ENCODE results near the gene CNTN1. TPM values are rescaled to one million over a fixed set of nuclear protein-coding genes. Genes with fewer than 3 reads are reported as not detected.

The CNTN1 gene
- polyA plus RNA-seq, 1 donor (not counting 4 experiments of a cell fraction or from before 2014, with no cell fraction given), result 19.0 TPM

GRCh38 chr12:40688085-40688725 is 4.0 kb upstream of the CNTN1 start:
- Histone ChIP-seq H4K20me1 (ENCODE audit: control insufficient read depth, extremely low read depth, insufficient read depth, low read length) (no peaks in the 10 kb centered on the region), H3K27me3 (ENCODE audit: control insufficient read depth, extremely low read depth, insufficient read depth, low read length) (no peaks in the 10 kb centered on the region), H2AFZ (ENCODE audit: control insufficient read depth, low read length) (no peak overlapping the region), H3K79me2 (ENCODE audit: control insufficient read depth, insufficient read depth, low read length) (no peaks in the 10 kb centered on the region), H3K4me2 (ENCODE audit: control insufficient read depth, extremely low read depth, insufficient read depth, low read depth, low read length) (no peak overlapping the region), H3K4me3 (ENCODE audit: control insufficient read depth in 2 of 3, extremely low read depth in 1 of 3, insufficient read depth in 2 of 3, low read depth in 1 of 3, low read length in 3 of 3) (no peak overlapping the region), H3K27ac (ENCODE audit: control insufficient read depth, insufficient read depth, low read length) (no peak overlapping the region), H3K9ac (ENCODE audit: control insufficient read depth, extremely low read depth, insufficient read depth, low read length) (no peak overlapping the region), H3K4me1 (ENCODE audit: control insufficient read depth, extremely low read depth, insufficient read depth, low read length) (peaks cover 27% of the 10 kb centered on the region), H3K36me3 (ENCODE audit: control insufficient read depth in 2 of 2, extremely low read depth in 1 of 2, insufficient read depth in 2 of 2, low read length in 2 of 2) (no peaks in the 10 kb centered on the region), H3K9me1 (ENCODE audit: control insufficient read depth, extremely low read depth, insufficient read depth, low read length) (no peaks in the 10 kb centered on the region), H3K9me3 (ENCODE audit: control insufficient read depth, low read depth, low read length) (no peaks in the 10 kb centered on the region)
- dilution Hi-C loops (cut with MboI; ENCODE audit: extremely low pct_ligation_motif_present, low sequenced_read_pairs), result no loop called here
- no peak for DNase-seq (ENCODE audit: low read depth, low spot score)
- TF ChIP-seq EZH2 (IDR thresholded peaks at IDR 0.05; ENCODE audit: low read length) (no peak), CTCF (optimal IDR thresholded peaks at IDR 0.05 in 1 of 3, IDR thresholded peaks at IDR 0.05 in 1 of 3, conservative IDR thresholded peaks at IDR 0.05 in 1 of 3; ENCODE audit: extremely low read depth in 1 of 3, insufficient read depth in 2 of 3, low read length in 3 of 3) (no peak)
- no peak for FAIRE-seq

DNA sequence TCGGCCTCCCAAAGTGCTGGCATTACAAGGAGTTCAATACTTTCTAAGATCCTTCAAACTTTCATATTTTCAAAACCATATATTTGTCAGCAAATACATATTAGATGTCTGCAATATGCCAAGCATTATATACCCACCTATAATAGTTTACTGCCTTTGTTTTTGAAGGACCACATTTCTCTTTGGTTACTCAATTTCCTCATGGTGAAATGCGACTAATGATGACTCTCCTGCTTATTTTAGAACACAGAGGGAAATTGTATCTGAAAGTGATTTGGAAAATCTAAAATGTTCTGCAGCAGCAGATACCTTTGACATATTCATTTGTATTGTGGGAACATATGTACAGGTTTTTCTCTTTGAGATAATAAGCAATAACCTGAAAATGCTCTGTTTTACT is 2.7 kb upstream of the CNTN1 start:
- no peaks in the 10 kb centered on the region for H3K36me3 ChIP-seq (ENCODE audit: control insufficient read depth in 2 of 2, extremely low read depth in 1 of 2, insufficient read depth in 2 of 2, low read length in 2 of 2)
- no peaks in the 10 kb centered on the region for H3K79me2 ChIP-seq (ENCODE audit: control insufficient read depth, insufficient read depth, low read length)
- H3K4me3 ChIP-seq (ENCODE audit: control insufficient read depth in 2 of 3, extremely low read depth in 1 of 3, insufficient read depth in 2 of 3, low read depth in 1 of 3, low read length in 3 of 3), result no peak overlapping the region
- no peak overlapping the region for H3K27ac ChIP-seq (ENCODE audit: control insufficient read depth, insufficient read depth, low read length)
- dilution Hi-C loops (cut with MboI; ENCODE audit: extremely low pct_ligation_motif_present, low sequenced_read_pairs), result no loop called here
- no peak overlapping the region for H3K9ac ChIP-seq (ENCODE audit: control insufficient read depth, extremely low read depth, insufficient read depth, low read length)
- no peak overlapping the region for H2AFZ ChIP-seq (ENCODE audit: control insufficient read depth, low read length)
- no peaks in the 10 kb centered on the region for H3K9me3 ChIP-seq (ENCODE audit: control insufficient read depth, low read depth, low read length)
- TF ChIP-seq EZH2 (IDR thresholded peaks at IDR 0.05; ENCODE audit: low read length) (no peak), CTCF (optimal IDR thresholded peaks at IDR 0.05 in 1 of 3, IDR thresholded peaks at IDR 0.05 in 1 of 3, conservative IDR thresholded peaks at IDR 0.05 in 1 of 3; ENCODE audit: extremely low read depth in 1 of 3, insufficient read depth in 2 of 3, low read length in 3 of 3) (no peak)
- peaks cover 38% of the 10 kb centered on the region for H3K4me1 ChIP-seq (ENCODE audit: control insufficient read depth, extremely low read depth, insufficient read depth, low read length)
- no peaks in the 10 kb centered on the region for H4K20me1 ChIP-seq (ENCODE audit: control insufficient read depth, extremely low read depth, insufficient read depth, low read length)
- DNase-seq (ENCODE audit: low read depth, low spot score), result no peak
- no peaks in the 10 kb centered on the region for H3K27me3 ChIP-seq (ENCODE audit: control insufficient read depth, extremely low read depth, insufficient read depth, low read length)
- H3K9me1 ChIP-seq (ENCODE audit: control insufficient read depth, extremely low read depth, insufficient read depth, low read length), result no peaks in the 10 kb centered on the region
- peak overlapping the region; percentile 22 for H3K4me2 ChIP-seq (ENCODE audit: control insufficient read depth, extremely low read depth, insufficient read depth, low read depth, low read length)
- no peak for FAIRE-seq

Measured in keratinocyte (primary cell).